ENCODE results near the gene CASP4.
"Not testable (repeated sequence)": the region's sequence is repeated elsewhere in the genome, so short reads cannot be mapped to it uniquely, and the experiment has no call there.

Gene CASP4

DNA sequence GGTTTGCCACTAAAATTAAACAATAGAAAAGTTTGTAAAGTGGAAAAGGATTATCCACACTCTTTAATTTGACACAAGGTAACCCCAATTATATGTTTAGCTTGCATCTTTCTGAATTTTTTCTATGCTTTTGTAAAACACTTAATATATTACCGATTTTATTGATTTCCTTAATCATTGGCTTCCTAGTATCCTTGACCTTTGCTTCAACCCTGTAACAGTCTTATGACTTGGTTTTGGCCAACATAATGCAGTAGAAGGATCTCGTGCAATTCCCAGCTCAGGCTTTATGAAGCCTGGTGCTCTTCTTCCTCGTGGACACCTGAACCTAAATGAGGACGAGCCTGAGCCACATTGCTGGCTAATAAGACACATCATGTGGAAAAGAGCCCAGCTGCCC is 23.6 kb upstream of the CASP4 start:
- 84 to 92% methylated on average over 4 of the region's 4 CpGs for whole genome bisulfite sequencing, 2 experiments (ENCODE audit: insufficient coverage in 2 of 2)
- Histone ChIP-seq H3K4me3 (ENCODE audit: extremely low read depth, insufficient read depth, low read length, poor library complexity, severe bottlenecking) (no peak overlapping the region), H3K36me3 (ENCODE audit: control insufficient read depth, insufficient read depth, low read length) (no peaks in the 10 kb centered on the region), H3K9me3 (ENCODE audit: control insufficient read depth, low read length) (no peaks in the 10 kb centered on the region), H3K27ac (ENCODE audit: low read depth, low read length, severe bottlenecking) (no peak overlapping the region), H3K4me1 (ENCODE audit: control insufficient read depth, insufficient read depth, low read length, poor library complexity, severe bottlenecking) (no peaks in the 10 kb centered on the region)

DNA sequence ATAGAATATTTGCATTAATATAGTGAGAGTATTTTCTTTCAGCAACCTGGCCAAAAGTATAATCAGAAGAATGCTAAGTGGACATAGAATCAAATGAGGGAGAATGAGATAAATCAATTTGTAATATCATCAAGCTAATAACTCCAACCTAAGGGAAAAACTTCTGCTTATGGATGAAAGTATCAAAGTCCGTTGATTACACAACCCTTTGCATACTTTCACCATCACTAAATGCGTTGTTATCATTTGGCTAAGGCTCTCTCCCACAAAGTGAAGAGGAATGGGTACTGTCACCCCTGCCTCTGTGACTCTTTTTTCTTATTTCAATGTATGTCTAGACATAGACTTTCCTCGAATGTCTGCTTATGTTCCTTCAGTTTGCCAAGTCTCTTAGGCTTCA is 16.4 kb upstream of the CASP4 start:
- Histone ChIP-seq H3K27ac (ENCODE audit: low read depth, low read length, severe bottlenecking) (no peak overlapping the region), H3K36me3 (ENCODE audit: control insufficient read depth, insufficient read depth, low read length) (no peaks in the 10 kb centered on the region), H3K4me3 (ENCODE audit: extremely low read depth, insufficient read depth, low read length, poor library complexity, severe bottlenecking) (no peak overlapping the region), H3K9me3 (ENCODE audit: control insufficient read depth, low read length) (no peaks in the 10 kb centered on the region), H3K4me1 (ENCODE audit: control insufficient read depth, insufficient read depth, low read length, poor library complexity, severe bottlenecking) (no peaks in the 10 kb centered on the region)
- WGBS, 2 experiments (ENCODE audit: insufficient coverage in 2 of 2) = 92% methylated on average over 2 of the region's 3 CpGs; no CpG with 5 or more reads in 1 of the 2 experiments

GRCh38 chr11:104979839-104980238 is 11.5 kb upstream of the CASP4 start:
- H3K4me1 ChIP-seq (ENCODE audit: control insufficient read depth, insufficient read depth, low read length, poor library complexity, severe bottlenecking) = no peaks in the 10 kb centered on the region
- no peak overlapping the region for H3K27ac ChIP-seq (ENCODE audit: low read depth, low read length, severe bottlenecking)
- H3K9me3 ChIP-seq (ENCODE audit: control insufficient read depth, low read length) = peaks cover 3% of the 10 kb centered on the region
- no peak overlapping the region for H3K4me3 ChIP-seq (ENCODE audit: extremely low read depth, insufficient read depth, low read length, poor library complexity, severe bottlenecking)
- H3K36me3 ChIP-seq (ENCODE audit: control insufficient read depth, insufficient read depth, low read length) = no peaks in the 10 kb centered on the region
- WGBS, 2 experiments (ENCODE audit: insufficient coverage in 2 of 2) = 100% methylated on average over 1 of the region's 1 CpG; no CpG with 5 or more reads in 1 of the 2 experiments

GRCh38 chr11:104973616-104974015 is 5.2 kb upstream of the CASP4 start:
- no peak overlapping the region for H3K4me3 ChIP-seq (ENCODE audit: extremely low read depth, insufficient read depth, low read length, poor library complexity, severe bottlenecking)
- no peak overlapping the region for H3K27ac ChIP-seq (ENCODE audit: low read depth, low read length, severe bottlenecking)
- WGBS, 2 experiments (ENCODE audit: insufficient coverage in 2 of 2) = 60% methylated on average over 1 of the region's 2 CpGs; no CpG with 5 or more reads in 1 of the 2 experiments
- H3K36me3 ChIP-seq (ENCODE audit: control insufficient read depth, insufficient read depth, low read length) = no peaks in the 10 kb centered on the region
- H3K4me1 ChIP-seq (ENCODE audit: control insufficient read depth, insufficient read depth, low read length, poor library complexity, severe bottlenecking) = no peaks in the 10 kb centered on the region
- peaks cover 20% of the 10 kb centered on the region for H3K9me3 ChIP-seq (ENCODE audit: control insufficient read depth, low read length)

DNA sequence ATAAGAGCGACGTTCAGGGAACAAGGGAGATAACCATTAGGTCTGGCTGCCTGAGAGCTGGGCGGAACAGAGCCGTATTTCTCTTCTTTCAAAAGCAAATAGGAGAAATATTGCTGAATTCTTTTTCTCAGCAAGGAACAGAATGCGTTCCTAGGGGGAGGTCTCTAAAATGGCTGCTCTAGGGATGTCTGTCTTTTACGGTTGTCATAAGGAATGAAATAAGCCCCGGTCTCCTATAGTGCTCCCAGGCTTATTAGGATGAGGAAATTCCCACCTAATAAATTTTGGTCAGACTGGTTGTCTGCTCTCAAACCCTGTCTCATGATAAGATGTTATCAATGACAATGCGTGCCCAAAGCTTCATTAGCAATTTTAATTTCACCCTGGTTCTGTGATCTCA is 4.5 kb upstream of the CASP4 start:
- H3K36me3 ChIP-seq (ENCODE audit: control insufficient read depth, insufficient read depth, low read length); H3K4me3 ChIP-seq (ENCODE audit: extremely low read depth, insufficient read depth, low read length, poor library complexity, severe bottlenecking); H3K27ac ChIP-seq (ENCODE audit: low read depth, low read length, severe bottlenecking); H3K4me1 ChIP-seq (ENCODE audit: control insufficient read depth, insufficient read depth, low read length, poor library complexity, severe bottlenecking): not testable (repeated sequence)
- WGBS, 2 experiments (ENCODE audit: insufficient coverage in 2 of 2) = 94 to 98% methylated on average over 3 to 6 of the region's 8 CpGs
- H3K9me3 ChIP-seq (ENCODE audit: control insufficient read depth, low read length) = peaks cover 20% of the 10 kb centered on the region

GRCh38 chr11:104970756-104971155 is 2.4 kb upstream of the CASP4 start:
- H3K27ac ChIP-seq (ENCODE audit: low read depth, low read length, severe bottlenecking) = no peak overlapping the region
- H3K4me1 ChIP-seq (ENCODE audit: control insufficient read depth, insufficient read depth, low read length, poor library complexity, severe bottlenecking) = no peaks in the 10 kb centered on the region
- H3K4me3 ChIP-seq (ENCODE audit: extremely low read depth, insufficient read depth, low read length, poor library complexity, severe bottlenecking) = no peak overlapping the region
- H3K9me3 ChIP-seq (ENCODE audit: control insufficient read depth, low read length) = peaks cover 20% of the 10 kb centered on the region
- H3K36me3 ChIP-seq (ENCODE audit: control insufficient read depth, insufficient read depth, low read length) = no peaks in the 10 kb centered on the region

DNA sequence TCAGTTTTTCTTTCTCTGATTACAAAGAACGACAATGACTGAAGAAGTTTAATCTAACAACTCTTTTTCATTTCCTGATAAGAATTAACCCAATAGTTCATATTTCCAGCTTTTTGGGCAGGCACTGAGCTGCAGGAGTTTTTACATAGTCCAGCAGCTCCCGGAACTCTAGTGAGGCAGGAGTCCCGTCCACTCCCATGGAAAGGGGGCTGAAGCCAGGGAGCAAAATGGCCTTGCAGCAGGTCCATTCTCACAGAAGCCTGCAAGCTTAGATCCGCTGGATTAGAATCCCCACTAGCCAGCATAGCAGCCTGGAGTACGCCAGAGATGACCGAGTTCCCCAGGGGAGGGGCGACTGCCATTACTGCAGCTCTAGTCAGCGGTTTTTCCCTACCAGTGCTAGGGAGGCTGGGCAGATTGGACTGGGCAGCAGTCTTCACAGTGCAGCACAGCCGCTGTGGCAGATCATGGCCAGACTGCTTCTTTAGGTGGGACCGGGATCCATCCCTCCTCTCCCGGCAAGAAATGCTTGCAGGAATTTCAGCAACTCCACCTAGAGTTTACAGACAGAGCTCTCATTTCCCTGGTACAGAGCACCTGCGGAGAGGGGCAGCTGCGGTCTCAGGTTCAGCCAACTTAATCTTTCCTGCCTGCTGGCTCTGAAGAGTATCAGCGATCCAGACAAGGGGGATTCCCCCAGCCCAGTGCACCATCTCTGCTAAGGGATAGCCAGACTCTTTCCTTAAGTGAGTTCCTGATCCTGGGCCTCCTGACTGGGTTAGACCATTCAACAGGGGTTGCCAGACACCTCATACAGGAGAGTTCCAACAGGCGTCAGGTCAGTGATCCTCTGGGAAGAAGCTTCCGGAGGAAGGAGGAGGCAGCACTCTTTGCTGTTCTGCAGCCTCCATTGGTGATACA is 742 bp upstream of the CASP4 start:
- H3K36me3 ChIP-seq (ENCODE audit: control insufficient read depth, insufficient read depth, low read length) = no peaks in the 10 kb centered on the region
- H3K4me1 ChIP-seq (ENCODE audit: control insufficient read depth, insufficient read depth, low read length, poor library complexity, severe bottlenecking) = no peaks in the 10 kb centered on the region
- H3K27ac ChIP-seq (ENCODE audit: low read depth, low read length, severe bottlenecking) = no peak overlapping the region
- no peak overlapping the region for H3K4me3 ChIP-seq (ENCODE audit: extremely low read depth, insufficient read depth, low read length, poor library complexity, severe bottlenecking)
- H3K9me3 ChIP-seq (ENCODE audit: control insufficient read depth, low read length) = peaks cover 16% of the 10 kb centered on the region
- WGBS, 2 experiments (ENCODE audit: insufficient coverage in 2 of 2) = 88 to 89% methylated on average over 13 to 15 of the region's 16 CpGs

GRCh38 chr11:104967534-104968354 is 630 bp downstream of the CASP4 start:
- H3K9me3 ChIP-seq (ENCODE audit: control insufficient read depth, low read length) = peaks cover 5% of the 10 kb centered on the region
- 90 to 100% methylated on average over 1 to 2 of the region's 11 CpGs for WGBS, 2 experiments (ENCODE audit: insufficient coverage in 2 of 2)

GRCh38 chr11:104965735-104966134 is 2.6 kb downstream of the CASP4 start:
- H3K36me3 ChIP-seq (ENCODE audit: control insufficient read depth, insufficient read depth, low read length) = no peaks in the 10 kb centered on the region
- 96 to 98% methylated on average over 3 to 5 of the region's 5 CpGs for WGBS, 2 experiments (ENCODE audit: insufficient coverage in 2 of 2)
- H3K27ac ChIP-seq (ENCODE audit: low read depth, low read length, severe bottlenecking) = no peak overlapping the region
- H3K9me3 ChIP-seq (ENCODE audit: control insufficient read depth, low read length) = peaks cover 5% of the 10 kb centered on the region
- no peak overlapping the region for H3K4me3 ChIP-seq (ENCODE audit: extremely low read depth, insufficient read depth, low read length, poor library complexity, severe bottlenecking)
- no peaks in the 10 kb centered on the region for H3K4me1 ChIP-seq (ENCODE audit: control insufficient read depth, insufficient read depth, low read length, poor library complexity, severe bottlenecking)

More at GRCh38 chr11:104967534-104968354, 630 bp downstream of the CASP4 start:
- Histone ChIP-seq H3K27ac (ENCODE audit: low read depth, low read length, severe bottlenecking) (no peak overlapping the region), H3K36me3 (ENCODE audit: control insufficient read depth, insufficient read depth, low read length) (no peaks in the 10 kb centered on the region), H3K4me3 (ENCODE audit: extremely low read depth, insufficient read depth, low read length, poor library complexity, severe bottlenecking) (no peak overlapping the region), H3K4me1 (ENCODE audit: control insufficient read depth, insufficient read depth, low read length, poor library complexity, severe bottlenecking) (no peaks in the 10 kb centered on the region)

DNA sequence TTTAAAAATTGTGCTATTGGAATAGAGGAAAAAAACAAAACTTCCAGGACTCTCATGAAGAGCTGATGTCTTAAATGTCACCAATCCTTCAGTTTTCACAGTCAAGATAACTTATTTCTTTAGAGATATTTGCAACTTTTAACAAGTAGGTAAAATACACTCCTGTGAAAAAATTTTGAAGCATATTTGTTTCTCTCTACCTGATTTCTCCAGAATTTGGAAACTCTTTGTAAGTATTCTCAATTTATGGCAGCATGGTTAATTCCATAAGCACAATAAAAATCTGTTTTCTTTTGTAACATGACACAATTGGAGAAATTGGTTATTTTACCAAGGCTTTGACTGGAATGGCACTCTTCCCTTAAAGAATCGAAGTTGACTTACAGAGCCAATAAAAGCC is 4.1 kb downstream of the CASP4 start:
- no peak overlapping the region for H3K4me3 ChIP-seq (ENCODE audit: extremely low read depth, insufficient read depth, low read length, poor library complexity, severe bottlenecking)
- 100% methylated on average over 1 of the region's 1 CpG; no CpG with 5 or more reads in 1 of the 2 experiments for WGBS, 2 experiments (ENCODE audit: insufficient coverage in 2 of 2)

More for the DNA sequence above, 4.1 kb downstream of the CASP4 start:
- no peaks in the 10 kb centered on the region for H3K4me1 ChIP-seq (ENCODE audit: control insufficient read depth, insufficient read depth, low read length, poor library complexity, severe bottlenecking)
- H3K36me3 ChIP-seq (ENCODE audit: control insufficient read depth, insufficient read depth, low read length) = no peaks in the 10 kb centered on the region
- no peak overlapping the region for H3K27ac ChIP-seq (ENCODE audit: low read depth, low read length, severe bottlenecking)
- H3K9me3 ChIP-seq (ENCODE audit: control insufficient read depth, low read length) = peaks cover 5% of the 10 kb centered on the region

Measured in mesodermal cell (in vitro differentiated cells).